Prostate gland (tissue), 2 donors: ENCODE results near the gene RASAL2.

ENCODE experiments used
- POLR2A ChIP-seq: fragments of 450-650 bp; IDR thresholded peaks from one replicate; pipeline ENCODE4 v1.6.1; 2016; ENCODE audit warnings: antibody characterized with exemption, mild to moderate bottlenecking
- TF ChIP-seq, protein P1 (sequence below), 4 experiments: fragments of 200-600 bp in 2 of 4; fragments of 450-650 bp in 2 of 4; sonication (generic) in 2 of 4; IDR thresholded peaks; 1 replicate in 3 of 4; 2 replicates in 1 of 4; pipeline ENCODE4 v1.5.1; 2016 to 2019; ENCODE audit warnings: antibody characterized with exemption in 4 of 4, mild to moderate bottlenecking in 2 of 4, moderate library complexity in 2 of 4

DNA sequence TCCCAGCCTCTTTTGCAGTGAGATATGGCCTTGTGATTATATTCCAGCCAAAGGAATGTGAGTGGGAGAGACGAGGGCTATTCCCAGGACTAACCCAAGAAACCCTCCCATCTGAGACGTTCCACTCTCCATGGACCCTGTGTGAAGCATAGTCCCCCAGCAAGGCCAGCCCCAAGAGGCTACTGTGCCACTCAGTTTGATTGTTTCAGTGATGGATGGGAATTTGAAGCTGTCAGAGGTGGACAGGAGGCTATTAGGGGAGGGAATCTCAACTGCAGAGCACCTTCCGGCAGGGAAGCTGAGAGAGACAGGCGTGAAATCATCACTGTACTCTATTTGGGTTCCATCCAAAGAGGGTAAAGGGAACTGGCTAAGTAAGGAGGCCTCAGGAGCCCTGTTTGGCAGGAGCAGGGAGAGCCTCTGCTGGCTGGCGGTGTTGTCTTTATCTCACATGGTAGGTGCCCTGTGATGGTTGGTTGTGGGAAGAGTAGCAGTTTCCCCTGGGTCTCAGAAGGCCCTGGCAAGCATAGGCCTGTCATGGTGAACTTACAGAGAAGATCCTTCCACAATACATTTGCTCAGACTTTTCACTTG is 415.6 kb downstream of the RASAL2 start:
- TF ChIP-seq, protein P1, sequence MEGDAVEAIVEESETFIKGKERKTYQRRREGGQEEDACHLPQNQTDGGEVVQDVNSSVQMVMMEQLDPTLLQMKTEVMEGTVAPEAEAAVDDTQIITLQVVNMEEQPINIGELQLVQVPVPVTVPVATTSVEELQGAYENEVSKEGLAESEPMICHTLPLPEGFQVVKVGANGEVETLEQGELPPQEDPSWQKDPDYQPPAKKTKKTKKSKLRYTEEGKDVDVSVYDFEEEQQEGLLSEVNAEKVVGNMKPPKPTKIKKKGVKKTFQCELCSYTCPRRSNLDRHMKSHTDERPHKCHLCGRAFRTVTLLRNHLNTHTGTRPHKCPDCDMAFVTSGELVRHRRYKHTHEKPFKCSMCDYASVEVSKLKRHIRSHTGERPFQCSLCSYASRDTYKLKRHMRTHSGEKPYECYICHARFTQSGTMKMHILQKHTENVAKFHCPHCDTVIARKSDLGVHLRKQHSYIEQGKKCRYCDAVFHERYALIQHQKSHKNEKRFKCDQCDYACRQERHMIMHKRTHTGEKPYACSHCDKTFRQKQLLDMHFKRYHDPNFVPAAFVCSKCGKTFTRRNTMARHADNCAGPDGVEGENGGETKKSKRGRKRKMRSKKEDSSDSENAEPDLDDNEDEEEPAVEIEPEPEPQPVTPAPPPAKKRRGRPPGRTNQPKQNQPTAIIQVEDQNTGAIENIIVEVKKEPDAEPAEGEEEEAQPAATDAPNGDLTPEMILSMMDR (IDR thresholded peaks at IDR 0.05): no peak
- no peak for TF ChIP-seq POLR2A
